ENCODE measurements around the gene FYB1.

The FYB1 gene

DNA sequence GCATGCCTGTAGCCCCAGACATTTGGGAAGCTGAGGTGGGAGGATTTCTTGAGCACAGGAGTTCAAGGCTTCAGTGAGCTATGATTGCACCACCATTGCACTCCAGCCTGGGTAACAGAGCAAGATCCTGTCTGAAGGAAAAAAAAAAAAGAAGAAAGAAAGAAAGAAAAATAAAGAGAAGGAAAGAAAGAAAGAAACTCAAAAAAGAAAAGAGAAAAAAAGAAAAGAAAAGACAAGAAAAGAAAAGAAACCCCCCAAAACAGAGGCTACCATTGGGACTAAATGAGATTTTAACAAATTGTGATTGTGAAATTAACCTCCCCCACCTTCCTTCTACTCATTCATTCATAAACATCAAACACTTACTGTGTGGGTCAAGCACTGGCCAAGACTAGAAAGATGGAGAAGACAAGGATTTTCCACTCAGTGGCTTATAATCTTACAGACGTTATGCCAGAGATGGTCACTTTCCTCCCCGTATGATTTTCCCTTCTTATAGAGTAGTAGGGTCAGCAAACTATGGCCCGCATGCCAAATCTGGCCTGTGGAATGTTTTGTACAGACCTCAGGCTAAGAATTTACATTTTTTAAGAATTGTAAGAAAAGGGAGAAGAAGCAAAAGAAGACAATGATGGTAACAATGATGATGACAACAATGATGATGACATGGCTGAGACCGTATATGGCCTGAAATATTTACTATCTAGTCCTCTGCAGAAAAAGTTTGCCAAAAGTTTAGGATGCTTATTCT lies 1.1 kb upstream of the FYB1 start:
- H3K4me3 ChIP-seq (ENCODE audit: low read length), result no peak overlapping the region
- TF ChIP-seq, protein P1, sequence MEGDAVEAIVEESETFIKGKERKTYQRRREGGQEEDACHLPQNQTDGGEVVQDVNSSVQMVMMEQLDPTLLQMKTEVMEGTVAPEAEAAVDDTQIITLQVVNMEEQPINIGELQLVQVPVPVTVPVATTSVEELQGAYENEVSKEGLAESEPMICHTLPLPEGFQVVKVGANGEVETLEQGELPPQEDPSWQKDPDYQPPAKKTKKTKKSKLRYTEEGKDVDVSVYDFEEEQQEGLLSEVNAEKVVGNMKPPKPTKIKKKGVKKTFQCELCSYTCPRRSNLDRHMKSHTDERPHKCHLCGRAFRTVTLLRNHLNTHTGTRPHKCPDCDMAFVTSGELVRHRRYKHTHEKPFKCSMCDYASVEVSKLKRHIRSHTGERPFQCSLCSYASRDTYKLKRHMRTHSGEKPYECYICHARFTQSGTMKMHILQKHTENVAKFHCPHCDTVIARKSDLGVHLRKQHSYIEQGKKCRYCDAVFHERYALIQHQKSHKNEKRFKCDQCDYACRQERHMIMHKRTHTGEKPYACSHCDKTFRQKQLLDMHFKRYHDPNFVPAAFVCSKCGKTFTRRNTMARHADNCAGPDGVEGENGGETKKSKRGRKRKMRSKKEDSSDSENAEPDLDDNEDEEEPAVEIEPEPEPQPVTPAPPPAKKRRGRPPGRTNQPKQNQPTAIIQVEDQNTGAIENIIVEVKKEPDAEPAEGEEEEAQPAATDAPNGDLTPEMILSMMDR (conservative IDR thresholded peaks at IDR 0.05; ENCODE audit: low read depth, low read length), result no peak
- no peak for DNase-seq (ENCODE audit: low read depth)

DNA sequence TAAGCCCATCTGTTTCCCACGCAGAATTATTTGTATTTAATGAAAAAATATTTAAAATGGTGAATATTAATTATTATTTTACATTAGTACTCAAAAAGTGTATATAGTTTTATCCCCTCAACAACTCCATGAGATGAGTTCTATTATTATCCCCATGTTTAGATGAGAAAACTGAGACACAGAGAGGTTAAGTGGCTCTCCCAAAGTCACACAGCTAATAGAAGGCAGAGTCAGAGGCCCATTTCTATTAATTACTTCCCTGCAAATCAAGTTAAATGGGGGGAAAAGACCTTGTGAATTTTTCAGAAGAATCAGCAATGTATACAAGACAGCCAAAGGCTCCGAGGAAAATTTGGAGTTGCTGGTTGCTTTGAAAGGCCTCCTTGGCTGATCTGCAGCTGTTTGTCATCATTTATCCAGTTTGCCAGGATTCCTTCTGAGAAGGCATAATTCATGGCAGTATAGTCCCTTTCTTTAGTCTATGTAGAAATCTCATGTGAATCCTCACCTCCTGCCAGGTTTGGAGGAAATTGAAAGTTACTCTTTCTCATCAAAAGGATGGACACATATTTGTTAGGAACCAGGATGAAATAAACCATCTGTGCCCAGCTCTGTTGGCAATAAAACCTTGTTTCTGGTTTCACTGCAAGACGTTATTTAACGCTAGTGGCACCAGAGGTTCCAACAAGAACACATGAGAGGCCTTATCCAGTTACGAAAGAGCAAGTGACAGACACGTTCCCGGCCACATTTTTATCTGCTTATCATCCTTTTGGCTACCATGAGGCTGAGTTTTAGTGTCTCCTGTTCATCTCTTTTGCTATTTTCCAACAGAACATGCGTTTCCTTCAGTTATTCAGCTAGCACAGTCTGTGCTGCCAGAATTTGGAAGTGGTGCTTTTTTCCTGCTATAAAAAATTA lies 621 bp downstream of the FYB1 start:
- no peak for DNase-seq (ENCODE audit: low read depth)
- TF ChIP-seq, protein P1 (conservative IDR thresholded peaks at IDR 0.05; ENCODE audit: low read depth, low read length), result no peak
- no peak overlapping the region for H3K4me3 ChIP-seq (ENCODE audit: low read length)

DNA sequence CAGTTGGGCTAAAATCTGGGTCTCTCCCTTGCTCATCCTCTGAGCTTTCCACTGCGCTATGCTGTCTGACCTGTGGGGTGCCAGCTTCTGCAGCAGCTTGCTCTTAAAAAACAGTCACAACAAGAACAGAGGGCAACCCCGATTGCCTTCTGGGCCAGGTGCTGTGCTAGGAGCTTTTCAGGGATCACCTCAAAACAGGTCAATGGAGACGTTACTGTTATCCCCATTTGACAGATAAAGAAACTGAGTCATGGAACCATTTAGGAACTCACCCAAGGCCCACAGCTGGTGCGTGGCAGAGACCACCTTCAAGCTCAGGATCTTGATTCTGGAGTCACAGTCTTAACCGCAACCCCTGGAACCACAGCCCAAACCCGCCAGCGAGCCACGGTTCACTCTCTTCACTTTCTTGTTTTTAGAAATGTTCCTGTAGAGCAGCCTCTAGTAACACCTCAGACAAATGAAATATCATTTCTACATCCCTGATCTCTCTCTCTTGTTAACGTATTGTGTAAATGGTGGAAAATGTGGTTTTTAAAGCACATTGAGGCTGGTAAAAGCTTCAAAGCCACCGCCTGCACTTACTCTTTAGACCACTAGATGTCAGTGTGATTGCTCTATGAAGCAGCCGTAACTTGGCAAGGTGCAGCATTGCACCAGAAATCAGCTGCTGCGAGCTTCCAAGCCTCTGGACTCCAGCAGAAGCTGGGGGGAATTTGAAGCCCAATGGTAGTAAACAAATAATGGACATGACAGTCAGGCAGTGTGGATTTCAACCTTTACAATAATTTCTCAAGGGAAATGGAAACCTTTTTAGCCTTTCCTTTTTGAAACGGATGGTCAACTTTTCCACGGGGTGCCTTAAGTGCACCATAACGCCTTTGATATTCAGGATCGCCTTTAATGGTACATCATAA lies 1.7 kb downstream of the FYB1 start:
- DNase-seq (ENCODE audit: low read depth), result no peak
- H3K4me3 ChIP-seq (ENCODE audit: low read length), result no peak overlapping the region
- TF ChIP-seq, protein P1 (conservative IDR thresholded peaks at IDR 0.05; ENCODE audit: low read depth, low read length), result peak; percentile 95

DNA sequence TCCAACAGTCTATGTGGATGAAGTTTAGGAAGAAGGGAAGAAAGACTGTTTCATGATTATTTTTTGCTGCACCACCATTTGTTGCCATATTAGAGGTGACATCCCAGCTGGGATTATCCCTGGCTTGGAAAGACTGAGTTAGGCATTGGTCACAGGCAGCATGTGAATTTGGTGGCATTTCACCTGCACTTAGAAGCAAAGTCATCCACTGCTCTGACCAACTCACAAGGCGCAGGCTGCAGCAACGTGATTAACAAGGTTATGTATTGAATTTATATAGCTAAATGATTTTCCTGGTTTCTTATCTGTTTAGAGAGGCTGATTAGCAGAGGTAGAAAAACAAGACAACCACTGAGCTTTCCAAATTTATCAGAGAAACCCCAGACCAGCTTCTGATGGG lies 2.7 kb downstream of the FYB1 start:
- DNase-seq (ENCODE audit: low read depth), result no peak
- TF ChIP-seq, protein P1 (conservative IDR thresholded peaks at IDR 0.05; ENCODE audit: low read depth, low read length), result no peak
- no peak overlapping the region for H3K4me3 ChIP-seq (ENCODE audit: low read length)

DNA sequence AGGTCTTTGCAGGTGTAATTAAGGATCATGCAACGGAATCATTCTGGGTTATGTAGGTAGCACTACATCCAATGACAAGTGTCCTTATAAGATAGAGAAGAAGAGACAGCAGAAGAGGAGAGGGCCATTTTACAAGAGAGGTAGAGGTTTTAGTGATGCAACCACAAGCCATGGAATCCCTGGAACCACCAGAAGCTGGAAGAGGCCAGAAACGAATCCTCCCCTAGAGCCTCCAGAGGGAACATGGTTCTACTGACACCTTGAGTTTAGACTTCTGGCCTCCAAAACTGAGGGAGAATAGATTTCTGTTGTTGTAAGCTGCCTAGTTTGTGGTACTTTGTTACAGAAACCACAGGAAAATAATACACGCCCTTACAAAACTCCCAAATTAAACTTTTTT lies 3.5 kb downstream of the FYB1 start:
- H3K4me3 ChIP-seq (ENCODE audit: low read length), result no peak overlapping the region
- TF ChIP-seq, protein P1 (conservative IDR thresholded peaks at IDR 0.05; ENCODE audit: low read depth, low read length), result no peak
- no peak for DNase-seq (ENCODE audit: low read depth)

DNA sequence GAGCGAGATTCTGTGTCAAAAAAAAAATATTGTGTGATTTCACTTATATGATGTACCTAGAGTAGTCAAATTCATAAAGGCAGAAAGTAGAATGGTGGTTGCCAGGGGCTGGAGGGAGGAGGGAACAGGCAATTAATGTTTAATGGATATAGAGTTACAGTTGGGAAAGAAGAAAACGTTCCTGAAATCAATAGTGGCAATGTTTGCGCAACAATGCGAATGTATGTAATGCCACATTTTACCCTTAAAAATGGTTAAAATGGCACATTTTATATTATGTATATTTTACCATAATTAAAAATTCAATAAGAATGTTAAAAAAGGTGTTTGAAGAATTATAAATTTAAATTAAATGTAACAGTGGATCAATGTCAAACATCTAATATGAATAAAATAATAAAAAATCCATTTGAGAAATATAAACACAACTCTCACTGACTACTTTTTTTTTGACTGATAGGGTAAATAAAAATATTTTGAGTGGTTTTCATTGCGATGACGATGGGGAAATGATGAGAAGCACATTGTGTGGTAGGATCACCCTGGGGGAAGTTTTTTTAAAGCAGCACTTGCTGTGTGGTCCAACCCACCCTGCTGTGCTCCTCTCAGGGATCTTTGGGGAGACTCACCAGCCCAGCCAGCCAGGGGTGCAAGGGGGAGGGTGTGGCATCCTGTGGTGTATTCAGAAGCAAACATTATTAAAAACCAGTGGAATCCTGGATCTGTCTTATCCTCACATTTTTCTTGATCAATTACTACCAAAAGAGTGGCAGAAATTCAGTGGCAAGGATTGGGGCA lies 4.3 kb downstream of the FYB1 start:
- TF ChIP-seq, protein P1 (conservative IDR thresholded peaks at IDR 0.05; ENCODE audit: low read depth, low read length), result no peak

More for the DNA sequence above, 4.3 kb downstream of the FYB1 start:
- no peak for DNase-seq (ENCODE audit: low read depth)
- no peak overlapping the region for H3K4me3 ChIP-seq (ENCODE audit: low read length)

All from retinal pigment epithelial cell (primary cell).